HepG2 (cell line): ENCODE results near the gene SLU7. TPM values are rescaled to one million over a fixed set of nuclear protein-coding genes. Genes with fewer than 3 reads are reported as not detected.
A peak's percentile ranks its signal among the peaks of the same experiment; 100 is the strongest.

Experiments used
- ATAC-seq: fragments of 200-7000 bp; cut with Tn5 transposase; 3 replicates; pipeline ENCODE4 v1.9.1; 2020; ENCODE audit warnings: mild to moderate bottlenecking, moderate library complexity
- BruUV-seq: library from RNA; stranded (reverse); fragments of 400-500 nt; replicated peaks from 2 replicates; lab custom pipeline; 2021; lab: Mats Ljungman, UMichigan
- CTCF ChIA-PET: fragments of 300-600 bp; formaldehyde crosslinking; extraction: SDS; loops from one replicate; lab custom pipeline; 2021; ENCODE audit warnings: low total read pairs, inconsistent platforms, low intra/inter-chr PET ratio; lab: Yijun Ruan, JAX
- POLR2A ChIA-PET: fragments of 350-600 bp; sonication (Branson Sonifier 250); formaldehyde crosslinking; loops from one replicate; lab custom pipeline; 2020; ENCODE audit warnings: antibody characterized with exemption, inconsistent platforms; lab: Yijun Ruan, JAX
- DNase-seq: peaks from one replicate; pipeline ENCODE4 v3.0.0-alpha.2; 2015; ENCODE audit warnings: low spot score
- FAIRE-seq: peaks from 3 replicates; lab custom pipeline; 2011; peaks lifted over from hg19 to GRCh38; lab: Jason Lieb, UNC
- H2AFZ ChIP-seq: one replicate; pipeline ENCODE4 v1.6.1; 2011; ENCODE audit warnings: low read length, inconsistent platforms
- H3K27ac ChIP-seq: fragments of 300-600 bp; 3 replicates; pipeline ENCODE4 v1.8.0; 2011; ENCODE audit warnings: mixed run types, mild to moderate bottlenecking, mixed read lengths, low read length, inconsistent platforms; ENCODE audit not compliant: insufficient read depth; ENCODE audit errors: extremely low read length
- H3K27me3 ChIP-seq, 2 experiments: fragments of 200-600 bp in 1 of 2; 2 replicates in 1 of 2; 3 replicates in 1 of 2; pipeline versions ENCODE4 v1.6.0 to v1.8.0; 2011; ENCODE audit warnings: low read length in 2 of 2, mild to moderate bottlenecking in 2 of 2, moderate library complexity in 2 of 2, inconsistent platforms in 1 of 2; ENCODE audit not compliant: insufficient read depth in 2 of 2, control insufficient read depth in 1 of 2
- H3K36me3 ChIP-seq, 2 experiments: fragments of 200-600 bp in 1 of 2; replicated peaks in 1 of 2; 2 replicates in 1 of 2; 3 replicates in 1 of 2; pipeline versions ENCODE4 v1.5.1 to v1.8.0; 2011; ENCODE audit warnings: low read length in 2 of 2, inconsistent platforms in 1 of 2; ENCODE audit not compliant: insufficient read depth in 2 of 2, control insufficient read depth in 1 of 2
- H3K4me1 ChIP-seq: 2 replicates; pipeline ENCODE4 v1.5.1; 2012; ENCODE audit warnings: low read length, inconsistent platforms; ENCODE audit not compliant: insufficient read depth
- H3K4me2 ChIP-seq: 2 replicates; pipeline ENCODE4 v1.6.0; 2011; ENCODE audit warnings: low read depth, low read length, inconsistent platforms
- H3K4me3 ChIP-seq, 3 experiments: fragments of 200-600 bp in 1 of 3; sonication (generic), shearing (Covaris generic) in 1 of 3; replicated peaks in 1 of 3; 2 replicates each; pipeline ENCODE4 v1.5.1; 2011 to 2016; ENCODE audit warnings: low read length in 3 of 3, inconsistent platforms in 2 of 3, low read depth in 2 of 3, mild to moderate bottlenecking in 2 of 3, control low read depth in 1 of 3, mixed read lengths in 1 of 3; ENCODE audit not compliant: insufficient read depth in 1 of 3
- H3K79me2 ChIP-seq: one replicate; pipeline ENCODE4 v1.6.1; 2011; ENCODE audit warnings: low read length, inconsistent platforms; ENCODE audit not compliant: insufficient read depth
- H3K9ac ChIP-seq: 2 replicates; pipeline ENCODE4 v1.6.0; 2011; ENCODE audit warnings: mild to moderate bottlenecking, low read depth, low read length, inconsistent platforms; ENCODE audit not compliant: insufficient read depth
- H3K9me3 ChIP-seq: 2 replicates; pipeline ENCODE4 v1.5.1; 2012; ENCODE audit warnings: mild to moderate bottlenecking, low read length
- H4K20me1 ChIP-seq: 2 replicates; pipeline ENCODE4 v1.6.0; 2011; ENCODE audit warnings: inconsistent platforms, mild to moderate bottlenecking, low read length, moderate library complexity; ENCODE audit not compliant: insufficient read depth
- BRCA1 ChIP-seq: sonication (generic); formaldehyde crosslinking; IDR thresholded peaks from 2 replicates; pipeline ENCODE4 v1.4.0; 2020; ENCODE audit warnings: missing genetic modification reagents
- DNMT3B ChIP-seq: conservative IDR thresholded peaks from 2 replicates; pipeline ENCODE4 v1.6.1; 2016; ENCODE audit warnings: missing biosample characterization, control low read depth
- KLF16 ChIP-seq, 2 experiments: sonication (generic) in 1 of 2; formaldehyde crosslinking in 1 of 2; IDR thresholded peaks; 2 replicates each; pipeline versions ENCODE4 v1.6.1 to v1.8.0; 2016 to 2023; ENCODE audit warnings: missing genetic modification reagents in 2 of 2, missing compliant biosample characterization in 1 of 2
- MAFF ChIP-seq: IDR thresholded peaks from 2 replicates; pipeline ENCODE4 v1.6.1; 2011; ENCODE audit warnings: low read depth, low read length, improper control_type of control experiment
- MAFK ChIP-seq, 2 experiments: IDR thresholded peaks in 1 of 2; conservative IDR thresholded peaks in 1 of 2; 2 replicates each; pipeline ENCODE4 v1.6.1; 2011; ENCODE audit warnings: improper control_type of control experiment in 2 of 2, low read length in 2 of 2
- NCOR1 ChIP-seq: fragments of 200-600 bp; sonication (generic); IDR thresholded peaks from 2 replicates; pipeline ENCODE4 v1.7.0; 2017; ENCODE audit warnings: antibody characterized with exemption, low read length, borderline replicate concordance
- NFKB2 ChIP-seq: sonication (generic); formaldehyde crosslinking; IDR thresholded peaks from 2 replicates; pipeline ENCODE4 v1.4.0; 2020; ENCODE audit warnings: missing genetic modification reagents, borderline replicate concordance
- SMC3 ChIP-seq: IDR thresholded peaks from 2 replicates; pipeline ENCODE4 v1.6.1; 2011; ENCODE audit warnings: low read length, improper control_type of control experiment
- SRF ChIP-seq: IDR thresholded peaks from 2 replicates; pipeline ENCODE4 v1.6.1; 2011; ENCODE audit warnings: mild to moderate bottlenecking, low read depth, low read length, moderate library complexity
- STAG1 ChIP-seq: sonication (generic); formaldehyde crosslinking; IDR thresholded peaks from 2 replicates; pipeline ENCODE4 v1.4.0; 2020; ENCODE audit warnings: missing genetic modification reagents
- THAP8 ChIP-seq: sonication (generic); formaldehyde crosslinking; IDR thresholded peaks from 2 replicates; pipeline ENCODE4 v1.5.1; 2020; ENCODE audit warnings: missing genetic modification reagents, mild to moderate bottlenecking, borderline replicate concordance
- U2AF1 ChIP-seq: fragments of 200-400 bp; formaldehyde crosslinking; optimal IDR thresholded peaks from 2 replicates; pipeline ENCODE3; 2017; ENCODE audit warnings: mild to moderate bottlenecking, low read depth, low read length
- ZNF24 ChIP-seq: fragments of 450-650 bp; IDR thresholded peaks from 2 replicates; pipeline ENCODE4 v1.6.1; 2017; ENCODE audit warnings: antibody characterized with exemption, mild to moderate bottlenecking
- WGBS: methylation state at CpG from one replicate; pipeline ENCODE4 v1.1.6; 2017; ENCODE audit warnings: low lambda C conversion rate; 5-methylcytosine and 5-hydroxymethylcytosine counted together
- in situ Hi-C: cut with HindIII; loops from 2 replicates; pipeline ENCODE4 v1.10.0; 2017; ENCODE audit warnings: low pct_unique_long_range_greater_than_20kb; ENCODE audit not compliant: extremely low pct_ligation_motif_present
- intact Hi-C: fragments of 100-400 bp; cut with micrococcal nuclease; formaldehyde crosslinking; loops from one replicate; pipeline ENCODE4 v1.10.0; 2022; ENCODE audit not compliant: unreplicated experiment
- polyA plus RNA-seq, 8 experiments: library from polyadenylated mRNA; depleted of rRNA in 3 of 8; stranded (reverse) in 7 of 8; unstranded in 1 of 8; fragments of >200 nt; fragmentation: Illumina TruSeq in 4 of 8; extraction: Trizol in 4 of 8; gene quantifications; 2 replicates each; pipeline versions ENCODE4 v1.2.1 to v1.2.3, GENCODE V29; 2011 to 2016; ENCODE audit warnings: low read depth in 4 of 8, missing spikeins in 1 of 8, mixed read lengths in 1 of 8; ENCODE audit not compliant: insufficient read depth in 1 of 8
- total RNA-seq, 5 experiments: library from RNA; depleted of rRNA; stranded (reverse); fragments of >200 nt; fragmentation: Illumina TruSeq; extraction: Trizol; gene quantifications; 2 replicates each; pipeline ENCODE4 v1.2.3, GENCODE V29; 2016; ENCODE audit warnings: low read depth in 1 of 5
- TF ChIP-seq, protein P1 (sequence below): sonication (generic); formaldehyde crosslinking; IDR thresholded peaks from 2 replicates; pipeline ENCODE4 v1.4.0; 2020; ENCODE audit warnings: mild to moderate bottlenecking, missing genetic modification reagents
- TF ChIP-seq, protein P2 (sequence below): sonication (generic); formaldehyde crosslinking; conservative IDR thresholded peaks from 2 replicates; pipeline ENCODE4 v1.4.0; 2020; ENCODE audit warnings: missing genetic modification reagents

Gene SLU7
- total and polyA plus RNA-seq, 2 of the 13 experiments (the other 11 are each of a cell fraction or from before 2014, with no cell fraction given) = 24.0 to 39.2 TPM

DNA sequence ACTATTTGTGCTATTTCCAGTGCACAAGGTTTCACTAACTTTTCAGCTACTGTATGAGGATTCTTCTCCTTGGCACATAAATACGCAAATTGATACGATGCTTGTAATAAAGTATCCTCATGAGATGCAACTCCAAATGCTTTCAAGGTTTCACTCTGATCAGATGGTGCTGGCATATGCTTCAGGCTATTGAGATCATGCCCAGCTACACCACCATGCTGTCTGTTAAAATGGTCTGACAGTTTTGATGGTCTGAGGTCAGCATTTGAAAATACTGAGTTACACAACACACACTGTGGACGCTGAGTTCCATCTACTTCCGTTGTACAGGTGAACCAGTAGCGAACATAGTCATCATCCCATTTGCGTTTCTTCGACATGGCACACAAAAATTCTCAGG lies 23.8 kb downstream of the SLU7 start:
- H3K4me3 ChIP-seq = no peak overlapping the region
- H3K79me2 ChIP-seq = peaks cover 20% of the 10 kb centered on the region
- ChIA-PET POLR2A (no interaction called here), CTCF (no interaction called here)
- H3K27ac ChIP-seq = no peak overlapping the region
- no peak overlapping the region for H3K9ac ChIP-seq
- no peak for DNase-seq
- no TSS peak for BruUV-seq
- in situ Hi-C loops = no loop called here
- H3K9me3 ChIP-seq = no peaks in the 10 kb centered on the region
- peaks cover 15% of the 10 kb centered on the region for H3K4me1 ChIP-seq
- ATAC-seq = no peak
- H3K27me3 ChIP-seq = no peaks in the 10 kb centered on the region; a peak in 1 of 5 replicates
- H4K20me1 ChIP-seq = no peaks in the 10 kb centered on the region
- no peak overlapping the region for H2AFZ ChIP-seq
- no peak overlapping the region for H3K4me2 ChIP-seq
- WGBS = 100% methylated on average over 7 of the region's 7 CpGs
- TF ChIP-seq BRCA1 (CRISPR knock-in tag) = no peak
- TF ChIP-seq ZNF24 = no peak
- intact Hi-C loops = no loop called here
- no peak for FAIRE-seq
- no peaks in the 10 kb centered on the region for H3K36me3 ChIP-seq

GRCh38 chr5:160390787-160391696 lies 27.8 kb downstream of the SLU7 start:
- no peaks in the 10 kb centered on the region for H3K4me1 ChIP-seq
- ATAC-seq (no peak), DNase-seq (peak; percentile 23), FAIRE-seq (no peak)
- in situ Hi-C loops (no loop called here), intact Hi-C loops (loop anchor here (1.0 kb wide), 1 partner anchor 369 kb away; no protein-coding TSS in a partner anchor)
- H3K27me3 ChIP-seq = no peaks in the 10 kb centered on the region
- H3K36me3 ChIP-seq = no peaks in the 10 kb centered on the region
- H2AFZ ChIP-seq = no peak overlapping the region
- no peak overlapping the region for H3K9ac ChIP-seq
- no peaks in the 10 kb centered on the region; the same call in 1 of the 2 replicates for H3K9me3 ChIP-seq
- WGBS = 70% methylated on average over 8 of the region's 8 CpGs
- no peaks in the 10 kb centered on the region for H4K20me1 ChIP-seq
- H3K4me2 ChIP-seq = no peak overlapping the region
- no peaks in the 10 kb centered on the region for H3K79me2 ChIP-seq
- H3K4me3 ChIP-seq = no peak overlapping the region
- POLR2A ChIA-PET = no interaction called here
- no TSS peak for BruUV-seq
- CTCF ChIA-PET = interaction anchor here (0.9 to 1.6 kb wide), 2 partner anchors 192 to 370 kb away, joined by 3 to 12 read pairs; no protein-coding TSS in a partner anchor
- no peak overlapping the region for H3K27ac ChIP-seq
- TF ChIP-seq, protein P1, sequence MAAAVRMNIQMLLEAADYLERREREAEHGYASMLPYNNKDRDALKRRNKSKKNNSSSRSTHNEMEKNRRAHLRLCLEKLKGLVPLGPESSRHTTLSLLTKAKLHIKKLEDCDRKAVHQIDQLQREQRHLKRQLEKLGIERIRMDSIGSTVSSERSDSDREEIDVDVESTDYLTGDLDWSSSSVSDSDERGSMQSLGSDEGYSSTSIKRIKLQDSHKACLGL = no peak
- TF ChIP-seq SRF (no peak), NCOR1 (no peak), THAP8 (CRISPR knock-in tag) (no peak), DNMT3B (CRISPR knock-in tag) (no peak), SMC3 (peak; percentile 12; the same call in 1 of the 2 replicates), NFKB2 (CRISPR knock-in tag) (no peak), MAFF (peak; percentile 67; the same call in 1 of the 2 replicates), U2AF1 (no peak), MAFK (conservative IDR thresholded peaks at IDR 0.05 in 1 of 2, IDR thresholded peaks at IDR 0.05 in 1 of 2; ENCODE audit: low read length in 2 of 2) (peak; percentile 62 to 77), KLF16 (CRISPR knock-in tag; IDR thresholded peaks at IDR 0.05) (no peak), STAG1 (peak; percentile 56)
- TF ChIP-seq, protein P2, sequence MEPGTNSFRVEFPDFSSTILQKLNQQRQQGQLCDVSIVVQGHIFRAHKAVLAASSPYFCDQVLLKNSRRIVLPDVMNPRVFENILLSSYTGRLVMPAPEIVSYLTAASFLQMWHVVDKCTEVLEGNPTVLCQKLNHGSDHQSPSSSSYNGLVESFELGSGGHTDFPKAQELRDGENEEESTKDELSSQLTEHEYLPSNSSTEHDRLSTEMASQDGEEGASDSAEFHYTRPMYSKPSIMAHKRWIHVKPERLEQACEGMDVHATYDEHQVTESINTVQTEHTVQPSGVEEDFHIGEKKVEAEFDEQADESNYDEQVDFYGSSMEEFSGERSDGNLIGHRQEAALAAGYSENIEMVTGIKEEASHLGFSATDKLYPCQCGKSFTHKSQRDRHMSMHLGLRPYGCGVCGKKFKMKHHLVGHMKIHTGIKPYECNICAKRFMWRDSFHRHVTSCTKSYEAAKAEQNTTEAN (CRISPR knock-in tag) = no peak
